HUES6 (cell line): ENCODE measurements around the gene RBBP5.

ENCODE experiments used
- H3K27ac ChIP-seq: 2 replicates; pipeline ENCODE4 v1.7.0; 2013; ENCODE audit warnings: low read depth, mild to moderate bottlenecking, low read length, inconsistent platforms
- H3K27me3 ChIP-seq: 2 replicates; pipeline ENCODE4 v1.6.1; 2013; ENCODE audit warnings: low read length; ENCODE audit not compliant: control insufficient read depth, insufficient read depth
- H3K36me3 ChIP-seq: 2 replicates; pipeline ENCODE4 v1.6.1; 2013; ENCODE audit warnings: low read length; ENCODE audit not compliant: control insufficient read depth, insufficient read depth
- H3K4me1 ChIP-seq: 2 replicates; pipeline ENCODE4 v1.6.1; 2013; ENCODE audit warnings: low read length; ENCODE audit not compliant: control insufficient read depth, insufficient read depth
- H3K4me3 ChIP-seq: 2 replicates; pipeline ENCODE4 v1.5.1; 2013; ENCODE audit warnings: low read depth, low read length
- H3K9ac ChIP-seq: one replicate; pipeline ENCODE4 v1.6.1; 2013; ENCODE audit warnings: mild to moderate bottlenecking, low read length
- H3K9me3 ChIP-seq: 2 replicates; pipeline ENCODE4 v1.6.1; 2013; ENCODE audit warnings: low read depth, low read length; ENCODE audit not compliant: control insufficient read depth, insufficient read depth

Gene RBBP5

GRCh38 chr1:205150651-205151428 is 29.1 kb upstream of the RBBP5 start:
- Histone ChIP-seq H3K9me3 (peaks cover 5% of the 10 kb centered on the region), H3K4me1 (no peaks in the 10 kb centered on the region), H3K9ac (no peak overlapping the region), H3K27me3 (no peaks in the 10 kb centered on the region), H3K27ac (no peak overlapping the region), H3K4me3 (no peak overlapping the region), H3K36me3 (peaks cover 55% of the 10 kb centered on the region)

- no peak overlapping the region for H3K27ac ChIP-seq
- no peaks in the 10 kb centered on the region for H3K9me3 ChIP-seq
These were observed 25.5 kb upstream of the RBBP5 start for GRCh38 chr1:205147191-205147835.

GRCh38 chr1:205144751-205145150 is 23.0 kb upstream of the RBBP5 start:
- no peak overlapping the region for H3K27ac ChIP-seq
- peaks cover 18% of the 10 kb centered on the region for H3K36me3 ChIP-seq
- H3K4me3 ChIP-seq, result no peak overlapping the region
- H3K27me3 ChIP-seq, result no peaks in the 10 kb centered on the region
- peaks cover 2% of the 10 kb centered on the region; the same call in 1 of the 2 replicates for H3K9me3 ChIP-seq
- no peak overlapping the region for H3K9ac ChIP-seq
- H3K4me1 ChIP-seq, result peaks cover 2% of the 10 kb centered on the region; the same call in 1 of the 2 replicates

More at GRCh38 chr1:205147191-205147835, 25.5 kb upstream of the RBBP5 start:
- no peaks in the 10 kb centered on the region for H3K27me3 ChIP-seq
- no peak overlapping the region for H3K4me3 ChIP-seq
- peaks cover 30% of the 10 kb centered on the region for H3K36me3 ChIP-seq
- no peaks in the 10 kb centered on the region for H3K4me1 ChIP-seq
- no peak overlapping the region for H3K9ac ChIP-seq

GRCh38 chr1:205144046-205144720 is 22.4 kb upstream of the RBBP5 start:
- peaks cover 16% of the 10 kb centered on the region for H3K36me3 ChIP-seq
- H3K27ac ChIP-seq, result no peak overlapping the region
- H3K9me3 ChIP-seq, result peaks cover 5% of the 10 kb centered on the region; the same call in 1 of the 2 replicates
- no peak overlapping the region for H3K9ac ChIP-seq
- no peaks in the 10 kb centered on the region for H3K27me3 ChIP-seq
- no peak overlapping the region for H3K4me3 ChIP-seq
- peaks cover 2% of the 10 kb centered on the region; the same call in 1 of the 2 replicates for H3K4me1 ChIP-seq

GRCh38 chr1:205142102-205142469 is 20.3 kb upstream of the RBBP5 start:
- no peak overlapping the region for H3K9ac ChIP-seq
- H3K27ac ChIP-seq, result no peak overlapping the region
- H3K4me1 ChIP-seq, result peaks cover 5% of the 10 kb centered on the region; the same call in 1 of the 2 replicates
- peaks cover 7% of the 10 kb centered on the region for H3K9me3 ChIP-seq
- H3K4me3 ChIP-seq, result no peak overlapping the region
- no peaks in the 10 kb centered on the region for H3K27me3 ChIP-seq
- peaks cover 4% of the 10 kb centered on the region for H3K36me3 ChIP-seq

- Histone ChIP-seq H3K4me3 (no peak overlapping the region), H3K4me1 (peaks cover 5% of the 10 kb centered on the region; the same call in 1 of the 2 replicates), H3K9ac (no peak overlapping the region), H3K36me3 (no peaks in the 10 kb centered on the region), H3K27ac (no peak overlapping the region), H3K27me3 (no peaks in the 10 kb centered on the region), H3K9me3 (peaks cover 7% of the 10 kb centered on the region)
These were observed 19.7 kb upstream of the RBBP5 start for GRCh38 chr1:205141236-205142101.

GRCh38 chr1:205140113-205140512 is 18.3 kb upstream of the RBBP5 start:
- H3K27ac ChIP-seq, result no peak overlapping the region
- H3K4me1 ChIP-seq, result peaks cover 5% of the 10 kb centered on the region; the same call in 1 of the 2 replicates
- no peaks in the 10 kb centered on the region for H3K27me3 ChIP-seq
- H3K9me3 ChIP-seq, result peaks cover 7% of the 10 kb centered on the region
- no peaks in the 10 kb centered on the region for H3K36me3 ChIP-seq
- H3K9ac ChIP-seq, result no peak overlapping the region
- no peak overlapping the region for H3K4me3 ChIP-seq

GRCh38 chr1:205137901-205138300 is 16.1 kb upstream of the RBBP5 start:
- Histone ChIP-seq H3K9me3 (peaks cover 7% of the 10 kb centered on the region), H3K9ac (no peak overlapping the region), H3K27me3 (no peaks in the 10 kb centered on the region), H3K4me1 (peaks cover 5% of the 10 kb centered on the region; the same call in 1 of the 2 replicates), H3K36me3 (no peaks in the 10 kb centered on the region), H3K4me3 (no peak overlapping the region), H3K27ac (peak overlapping the region; percentile 3; the same call in 1 of the 2 replicates)

GRCh38 chr1:205133287-205133686 is 11.5 kb upstream of the RBBP5 start:
- Histone ChIP-seq H3K9ac (no peak overlapping the region), H3K27me3 (no peaks in the 10 kb centered on the region), H3K4me3 (no peak overlapping the region), H3K4me1 (0 out of 2 replicates have a peak, but pooled peaks cover 1% of the 10 kb centered on the region), H3K9me3 (no peaks in the 10 kb centered on the region), H3K36me3 (no peaks in the 10 kb centered on the region), H3K27ac (no peak overlapping the region)

- no peaks in the 10 kb centered on the region for H3K27me3 ChIP-seq
- H3K4me1 ChIP-seq, result no peaks in the 10 kb centered on the region
- no peaks in the 10 kb centered on the region for H3K36me3 ChIP-seq
- H3K4me3 ChIP-seq, result no peak overlapping the region
- H3K9ac ChIP-seq, result no peak overlapping the region
- no peaks in the 10 kb centered on the region for H3K9me3 ChIP-seq
- H3K27ac ChIP-seq, result no peak overlapping the region
These were observed 7.8 kb upstream of the RBBP5 start for GRCh38 chr1:205129447-205130029.
